Measurements from ENCODE around the gene OR10G7. TPM values are rescaled to one million over a fixed set of nuclear protein-coding genes. Genes with fewer than 3 reads are reported as not detected.

OR10G7 gene
- total RNA-seq, 1 donor from 2014 or later = not detected

GRCh38 chr11:124074554-124074953 is 33.4 kb upstream of the OR10G7 start:
- Histone ChIP-seq H3K27me3 (ENCODE audit: insufficient read depth, low read length) (no peaks in the 10 kb centered on the region), H3K4me2 (ENCODE audit: low read length) (no peak overlapping the region), H3K4me1 (ENCODE audit: insufficient read depth, low read length) (peaks cover 4% of the 10 kb centered on the region), H3K79me2 (ENCODE audit: insufficient read depth, low read length) (no peaks in the 10 kb centered on the region), H3K27ac (ENCODE audit: low read depth, low read length) (no peak overlapping the region), H3K9ac (ENCODE audit: low read length) (no peak overlapping the region), H3K4me3 (ENCODE audit: insufficient read depth, low read depth, low read length) (no peak overlapping the region), H4K20me1 (ENCODE audit: insufficient read depth, low read length) (no peaks in the 10 kb centered on the region), H2AFZ (ENCODE audit: low read depth, low read length) (no peak overlapping the region), H3K36me3 (ENCODE audit: insufficient read depth, low read length) (no peaks in the 10 kb centered on the region), H3K9me3 (ENCODE audit: insufficient read depth, low read depth, low read length) (no peaks in the 10 kb centered on the region)
- no peaks in the 10 kb centered on the region for H3K4me1 Mint-ChIP-seq (ENCODE audit: low read depth, unreplicated experiment)
- no peak overlapping the region for H3K27ac Mint-ChIP-seq (ENCODE audit: unreplicated experiment)
- no peaks in the 10 kb centered on the region for H3K27me3 Mint-ChIP-seq (ENCODE audit: low read depth, unreplicated experiment)
- peaks cover 4% of the 10 kb centered on the region for H3K9me3 Mint-ChIP-seq (ENCODE audit: unreplicated experiment)
- no peak overlapping the region for H3K4me3 Mint-ChIP-seq (ENCODE audit: unreplicated experiment)
- TF ChIP-seq CTCF (IDR thresholded peaks at IDR 0.05; ENCODE audit: insufficient read depth, low read depth, low read length) (no peak), EZH2 (IDR thresholded peaks at IDR 0.05; ENCODE audit: insufficient read depth, low read length) (no peak)
- FAIRE-seq (no peak), DNase-seq (ENCODE audit: low read depth) (no peak)
- H3K36me3 Mint-ChIP-seq (ENCODE audit: low read depth, unreplicated experiment) = no peaks in the 10 kb centered on the region

GRCh38 chr11:124072147-124072546 is 31.0 kb upstream of the OR10G7 start:
- no peak for FAIRE-seq

More at GRCh38 chr11:124072147-124072546, 31.0 kb upstream of the OR10G7 start:
- no peak overlapping the region for H3K4me3 Mint-ChIP-seq (ENCODE audit: unreplicated experiment)
- Histone ChIP-seq H3K9ac (ENCODE audit: low read length) (no peak overlapping the region), H3K4me3 (ENCODE audit: insufficient read depth, low read depth, low read length) (no peak overlapping the region), H3K4me2 (ENCODE audit: low read length) (no peak overlapping the region), H3K9me3 (ENCODE audit: insufficient read depth, low read depth, low read length) (no peaks in the 10 kb centered on the region), H3K79me2 (ENCODE audit: insufficient read depth, low read length) (no peaks in the 10 kb centered on the region), H3K27me3 (ENCODE audit: insufficient read depth, low read length) (peaks cover 14% of the 10 kb centered on the region), H2AFZ (ENCODE audit: low read depth, low read length) (no peak overlapping the region), H3K4me1 (ENCODE audit: insufficient read depth, low read length) (peaks cover 5% of the 10 kb centered on the region), H4K20me1 (ENCODE audit: insufficient read depth, low read length) (no peaks in the 10 kb centered on the region), H3K36me3 (ENCODE audit: insufficient read depth, low read length) (no peaks in the 10 kb centered on the region), H3K27ac (ENCODE audit: low read depth, low read length) (no peak overlapping the region)
- TF ChIP-seq EZH2 (IDR thresholded peaks at IDR 0.05; ENCODE audit: insufficient read depth, low read length) = no peak
- TF ChIP-seq CTCF (IDR thresholded peaks at IDR 0.05; ENCODE audit: insufficient read depth, low read depth, low read length) = no peak
- peaks cover 2% of the 10 kb centered on the region for H3K9me3 Mint-ChIP-seq (ENCODE audit: unreplicated experiment)
- no peaks in the 10 kb centered on the region for H3K4me1 Mint-ChIP-seq (ENCODE audit: low read depth, unreplicated experiment)
- H3K27me3 Mint-ChIP-seq (ENCODE audit: low read depth, unreplicated experiment) = no peaks in the 10 kb centered on the region
- no peaks in the 10 kb centered on the region for H3K36me3 Mint-ChIP-seq (ENCODE audit: low read depth, unreplicated experiment)
- DNase-seq (ENCODE audit: low read depth) = no peak
- no peak overlapping the region for H3K27ac Mint-ChIP-seq (ENCODE audit: unreplicated experiment)

Measured in astrocyte (in vitro differentiated cells and primary cell).